T-helper 9 cell (primary cell): ENCODE results near the gene LRRC3C.

Source experiments
- DNase-seq: peaks from one replicate; pipeline ENCODE4 v3.0.0-alpha.2; 2020

The LRRC3C gene

DNA sequence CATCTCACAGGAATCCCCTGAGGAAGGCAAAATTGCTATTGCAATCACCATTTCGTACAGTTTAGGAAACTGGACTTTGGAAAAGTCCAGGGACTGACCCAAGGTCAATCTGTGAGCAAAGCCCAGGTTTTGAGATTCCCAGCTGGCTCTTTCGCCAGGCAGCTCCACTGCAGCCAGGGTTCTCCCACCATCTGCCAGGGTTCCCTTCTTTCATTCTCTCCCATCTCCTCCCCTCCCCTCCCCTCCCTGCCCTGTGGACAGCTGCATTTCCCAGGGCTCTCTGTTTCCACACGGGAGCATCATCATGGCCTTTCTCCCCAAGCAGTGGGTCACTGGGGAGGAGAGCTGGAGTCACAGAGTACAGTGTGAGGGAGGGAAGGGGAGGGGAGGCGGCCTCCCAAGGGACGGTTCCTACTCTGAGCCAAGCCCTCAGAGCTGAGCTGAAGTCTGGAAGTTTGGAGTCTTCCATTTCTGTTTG lies 23.4 kb downstream of the LRRC3C start:
- DNase-seq, result no peak

- DNase-seq, result no peak
Measured at GRCh38 chr17:39951924-39952679, 24.6 kb downstream of the LRRC3C start.

DNA sequence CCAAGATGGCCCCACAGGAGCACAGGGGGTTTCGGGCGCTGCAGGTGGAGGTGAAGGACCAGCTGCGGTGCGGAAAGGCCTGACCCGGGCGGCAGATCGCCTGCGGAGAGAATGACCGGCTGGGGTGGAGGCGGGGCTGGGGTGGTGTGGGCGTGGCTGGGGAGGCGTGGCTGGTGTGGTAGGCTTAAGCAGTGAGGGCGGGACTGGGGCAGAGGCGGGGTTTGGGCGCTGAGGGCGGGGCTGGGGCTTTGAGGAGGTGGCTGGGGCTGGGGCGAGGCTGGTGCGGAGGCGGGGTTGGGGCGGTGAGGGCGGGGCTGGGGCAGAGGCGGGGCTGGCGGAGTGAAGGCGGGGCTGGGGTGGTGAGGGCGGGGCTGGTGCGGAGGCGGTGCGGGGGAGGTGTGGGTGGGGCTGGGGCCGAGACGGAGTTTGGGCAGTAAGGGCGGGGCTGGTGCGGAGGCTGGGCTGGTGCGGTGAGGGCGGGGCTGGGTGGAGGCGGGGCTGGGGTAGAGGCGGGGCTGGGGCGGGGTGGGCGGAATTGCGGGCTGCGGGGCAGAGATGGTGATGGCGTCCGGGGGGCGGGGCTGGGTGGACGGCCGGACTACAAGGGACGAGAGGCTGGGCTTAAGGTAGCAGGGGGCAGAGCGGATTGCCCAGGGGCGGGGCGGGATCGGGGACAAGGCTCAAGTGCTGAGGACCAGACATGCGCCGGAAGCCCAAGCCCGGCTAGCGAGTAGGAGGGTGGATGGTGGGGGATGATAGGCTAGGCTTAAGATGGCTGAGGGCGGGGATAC lies 25.3 kb downstream of the LRRC3C start:
- DNase-seq, result peak; percentile 99

DNA sequence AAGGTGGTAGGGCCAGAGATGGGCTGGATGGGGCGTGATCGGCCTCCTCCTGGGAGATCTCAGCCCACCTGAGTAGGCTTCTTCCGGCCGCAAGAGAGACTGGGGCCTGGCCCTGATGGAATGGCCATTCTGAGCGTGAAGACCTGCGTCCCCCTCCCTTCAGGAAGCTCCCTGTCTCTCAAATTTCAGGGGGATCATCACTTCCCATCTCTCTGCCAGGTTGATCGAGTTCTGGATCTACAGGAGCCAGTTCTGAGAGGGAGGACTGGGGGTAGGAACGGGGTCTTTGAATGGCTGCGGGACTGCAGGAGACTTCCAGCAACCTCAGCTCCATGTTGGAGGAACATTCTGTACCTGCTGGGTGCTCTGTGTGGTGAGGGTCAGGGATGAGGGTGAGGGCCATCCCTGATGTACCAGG lies 25.9 kb downstream of the LRRC3C start:
- DNase-seq, result no peak

- DNase-seq, result no peak
Measured at GRCh38 chr17:39954876-39955275, 27.3 kb downstream of the LRRC3C start.

DNA sequence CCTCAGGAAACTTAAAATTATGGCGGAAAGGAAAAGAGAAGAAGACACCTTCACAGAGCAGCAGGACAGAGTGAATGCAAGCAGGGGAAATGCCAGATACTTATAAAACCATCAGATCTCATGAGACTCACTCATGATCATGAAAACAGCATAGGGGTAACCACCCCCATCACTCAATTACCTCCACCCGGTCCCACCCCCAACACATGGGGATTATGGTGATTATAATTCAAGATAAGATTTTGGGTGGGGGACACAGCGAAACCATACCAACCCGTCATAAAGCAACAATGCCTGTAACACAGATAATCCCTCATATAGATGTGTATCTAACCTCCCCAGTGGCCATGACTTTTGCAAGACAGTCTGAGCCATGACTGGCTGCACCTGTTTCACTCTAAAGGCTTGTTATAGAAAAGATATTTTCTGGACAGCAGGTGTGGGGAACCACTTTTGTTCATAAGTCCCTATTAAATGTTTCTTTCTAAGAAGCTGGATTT lies 28.2 kb downstream of the LRRC3C start:
- DNase-seq, result no peak

- no peak for DNase-seq
Measured at GRCh38 chr17:39960524-39961041, 33.1 kb downstream of the LRRC3C start.

GRCh38 chr17:39962642-39963220 lies 35.2 kb downstream of the LRRC3C start, which contains the start of gene GSDMA:
TSS of gene GSDMA (plus strand) at chr17:39963004. CDS start at chr17:39965688, 2,684 bp downstream.
- DNase-seq, result no peak

- no peak for DNase-seq
Measured at GRCh38 chr17:39963829-39964228, 36.3 kb downstream of the LRRC3C start.

- DNase-seq, result no peak
Measured at GRCh38 chr17:39965017-39965699, 37.6 kb downstream of the LRRC3C start.

- DNase-seq, result no peak
Measured at GRCh38 chr17:39966771-39967170, 39.2 kb downstream of the LRRC3C start.

GRCh38 chr17:39968761-39969160 lies 41.2 kb downstream of the LRRC3C start:
- DNase-seq, result no peak

- DNase-seq, result no peak
Measured at GRCh38 chr17:39969375-39969774, 41.8 kb downstream of the LRRC3C start.

- no peak for DNase-seq
Measured at GRCh38 chr17:39970157-39970692, 42.7 kb downstream of the LRRC3C start.

DNA sequence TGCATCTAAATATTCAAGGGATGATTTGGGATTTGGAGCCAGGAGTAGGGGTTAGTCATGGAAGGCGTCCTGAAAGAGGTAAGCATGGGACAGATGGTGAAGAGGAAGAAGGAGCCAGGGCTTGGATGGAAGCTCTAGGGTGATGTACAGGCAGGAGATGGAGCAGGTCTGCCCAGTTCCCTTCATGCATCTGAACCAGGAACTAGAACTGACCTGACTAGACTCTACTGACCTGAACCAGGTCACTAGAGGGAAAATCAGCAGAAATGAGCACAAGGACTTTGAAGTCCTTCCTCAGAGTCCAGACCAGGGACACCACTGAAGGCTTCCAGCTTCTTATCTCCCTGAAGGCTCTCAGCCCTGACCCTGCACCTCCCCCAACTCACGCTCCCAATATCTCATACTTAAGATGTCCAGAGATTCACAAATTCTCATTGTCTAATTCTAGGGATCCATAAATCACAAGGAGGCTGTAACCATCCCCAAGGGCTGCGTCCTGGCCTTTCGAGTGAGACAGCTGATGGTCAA lies 43.6 kb downstream of the LRRC3C start:
- no peak for DNase-seq

DNA sequence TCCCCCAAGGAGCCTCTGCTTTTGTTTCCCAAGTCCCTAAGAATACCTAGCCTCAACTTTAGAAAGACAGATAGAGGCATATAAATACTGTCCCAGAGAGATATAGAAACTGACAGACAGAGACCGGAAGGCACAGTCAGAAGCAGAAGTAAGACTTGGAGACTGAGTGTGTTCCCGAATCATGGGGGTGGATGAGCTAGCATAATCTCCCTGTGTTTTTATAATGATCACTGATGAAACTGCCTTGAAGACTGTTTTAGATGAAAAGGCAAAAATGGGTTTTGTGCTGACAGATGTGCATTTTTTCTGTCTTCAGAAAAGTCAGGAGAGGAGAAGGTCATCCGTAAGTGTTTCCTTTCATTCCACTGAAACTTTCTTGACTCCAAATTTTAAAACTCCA lies 44.7 kb downstream of the LRRC3C start:
- DNase-seq, result no peak

GRCh38 chr17:39973496-39973895 lies 46.0 kb downstream of the LRRC3C start:
- DNase-seq, result no peak

DNA sequence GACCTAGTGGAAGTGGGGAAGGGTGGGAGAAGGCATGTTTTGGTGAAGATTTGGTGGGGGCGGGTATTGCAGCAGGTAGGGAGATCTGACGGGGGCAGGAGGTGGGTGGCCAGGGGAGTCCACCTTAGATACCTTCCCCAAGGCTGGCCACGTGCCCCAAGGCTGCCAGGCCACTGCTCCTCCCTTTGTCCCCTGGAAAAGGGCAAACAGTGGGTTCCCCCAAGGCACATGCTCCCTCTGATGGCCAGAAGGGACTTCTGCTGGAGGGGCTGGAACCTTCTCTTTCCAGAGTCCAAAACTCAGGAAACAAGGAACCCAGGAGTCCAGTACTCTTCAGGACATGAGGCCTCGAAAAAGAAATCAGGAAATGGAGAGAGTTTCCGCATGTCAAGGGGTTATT lies 46.9 kb downstream of the LRRC3C start:
- DNase-seq, result no peak

GRCh38 chr17:39975801-39976200 lies 48.3 kb downstream of the LRRC3C start:
- no peak for DNase-seq

GRCh38 chr17:39979016-39979670 lies 51.6 kb downstream of the LRRC3C start:
- DNase-seq, result no peak

- peak; percentile 12 for DNase-seq
Measured at GRCh38 chr17:39979893-39980350, 52.4 kb downstream of the LRRC3C start.
